Measurements from ENCODE around the gene VDAC1. TPM values are rescaled to one million over a fixed set of nuclear protein-coding genes. Genes with fewer than 3 reads are reported as not detected.

VDAC1 gene
- total and polyA plus RNA-seq, 2 donors (not counting 3 experiments of a cell fraction or from before 2014, with no cell fraction given), result 116 to 247 TPM

DNA sequence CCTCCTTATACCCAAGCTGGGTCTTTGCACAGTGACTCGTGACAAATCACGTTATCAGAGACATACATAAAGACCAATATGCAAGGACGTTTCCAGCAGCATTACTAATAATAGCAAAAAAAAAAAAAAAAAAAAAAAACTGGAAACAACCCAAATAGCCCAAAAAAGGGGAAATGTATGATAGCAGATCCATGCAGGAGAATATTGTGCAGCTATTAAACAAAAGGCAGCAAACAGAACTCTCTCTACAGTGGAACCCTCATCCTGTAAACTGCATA lies 74.0 kb downstream of the VDAC1 start:
- Histone ChIP-seq H3K9me1 (replicated peaks; ENCODE audit: control insufficient read depth, extremely low read depth, insufficient read depth, low read length) (no peaks in the 10 kb centered on the region), H3K27me3 (ENCODE audit: control insufficient read depth in 2 of 2, insufficient read depth in 2 of 2, low read length in 2 of 2) (no peaks in the 10 kb centered on the region), H3K79me2 (ENCODE audit: control insufficient read depth, insufficient read depth, low read length) (no peaks in the 10 kb centered on the region), H3K9me3 (replicated peaks; ENCODE audit: control insufficient read depth, insufficient read depth, low read length) (no peaks in the 10 kb centered on the region), H3K36me3 (ENCODE audit: control insufficient read depth in 2 of 2, extremely low read depth in 1 of 2, insufficient read depth in 2 of 2, low read length in 2 of 2) (no peaks in the 10 kb centered on the region), H3K4me2 (ENCODE audit: insufficient read depth, low read length) (no peak overlapping the region), H3K9ac (replicated peaks; ENCODE audit: extremely low read depth, insufficient read depth, low read length) (no peak overlapping the region), H3K4me3 (replicated peaks in 1 of 3; ENCODE audit: insufficient read depth in 1 of 3, low read depth in 1 of 3, low read length in 3 of 3) (no peak overlapping the region), H3K4me1 (ENCODE audit: control insufficient read depth, extremely low read depth, insufficient read depth, low read length) (no peaks in the 10 kb centered on the region), H3K27ac (ENCODE audit: insufficient read depth, low read depth, low read length) (no peak overlapping the region), H4K20me1 (replicated peaks; ENCODE audit: control insufficient read depth, extremely low read depth, insufficient read depth, low read length) (no peaks in the 10 kb centered on the region), H2AFZ (ENCODE audit: low read depth, low read length) (no peak overlapping the region)
- intact Hi-C loops (cut with micrococcal nuclease), result no loop called here
- FAIRE-seq, result no peak
- no peak for DNase-seq (ENCODE audit: low read depth, low spot score)
- TF ChIP-seq FOS (IDR thresholded peaks at IDR 0.05; ENCODE audit: borderline replicate concordance, insufficient read depth, low read length), result no peak
- no peak for TF ChIP-seq POLR2AphosphoS5 (IDR thresholded peaks at IDR 0.05; ENCODE audit: insufficient read depth, low read depth, low read length)
- TF ChIP-seq JUN (IDR thresholded peaks at IDR 0.05; ENCODE audit: borderline replicate concordance, insufficient read depth, insufficient read length, low read depth), result no peak
- TF ChIP-seq MYC (IDR thresholded peaks at IDR 0.05; ENCODE audit: low read depth, low read length), result no peak
- no peak for TF ChIP-seq EZH2 (IDR thresholded peaks at IDR 0.05; ENCODE audit: borderline replicate concordance, low read depth, low read length, severe bottlenecking)
- TF ChIP-seq POLR2A (IDR thresholded peaks at IDR 0.05; ENCODE audit: low read depth, low read length), result no peak
- ChIA-PET CTCF (interaction anchor here (0.8 kb wide), 1 partner anchor 61 kb away, joined by 3 read pairs; no protein-coding TSS in a partner anchor), POLR2A (no interaction called here)
- dilution Hi-C loops (cut with MboI; ENCODE audit: extremely low pct_ligation_motif_present, low sequenced_read_pairs), result no loop called here
- no TSS peak for BruUV-seq (replicated peaks)

DNA sequence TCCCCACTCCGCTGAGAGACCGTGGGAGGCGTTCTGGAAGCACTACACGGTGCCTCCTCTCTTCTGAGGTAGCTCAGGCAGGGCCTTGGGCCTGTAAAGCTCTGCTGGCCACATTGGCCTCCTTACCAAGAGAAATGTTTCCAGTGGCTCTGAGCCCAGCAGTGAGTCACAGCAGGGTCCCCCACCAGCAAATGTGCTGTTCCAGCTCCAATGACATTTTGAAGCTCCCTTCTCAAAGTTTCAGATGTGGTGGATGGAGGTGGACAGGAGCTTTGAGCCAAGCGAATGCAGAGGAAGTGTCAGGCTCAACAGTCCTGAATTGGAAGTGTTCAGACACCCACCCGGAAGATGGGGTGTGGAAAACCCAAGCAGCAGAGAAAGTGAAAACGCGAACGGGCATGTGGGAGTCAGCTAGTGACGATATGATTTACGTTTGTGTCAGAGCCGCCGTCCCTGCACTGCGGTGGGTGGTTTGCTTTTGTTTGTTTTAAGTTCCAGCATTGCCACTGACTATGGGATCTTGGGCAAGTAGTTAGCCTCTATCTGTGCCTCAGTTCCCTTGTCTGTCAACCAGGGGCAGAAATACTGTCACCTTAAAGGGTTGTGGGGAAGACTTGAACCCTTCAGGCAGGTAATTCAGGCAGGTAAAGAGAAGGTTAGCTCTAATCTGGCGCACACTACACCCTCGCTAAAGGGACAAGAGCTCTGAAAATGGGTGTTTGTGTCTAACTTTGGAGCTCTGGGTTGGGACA lies 74.5 kb downstream of the VDAC1 start:
- Histone ChIP-seq H4K20me1 (replicated peaks; ENCODE audit: control insufficient read depth, extremely low read depth, insufficient read depth, low read length) (no peaks in the 10 kb centered on the region), H3K4me3 (replicated peaks in 1 of 3; ENCODE audit: insufficient read depth in 1 of 3, low read depth in 1 of 3, low read length in 3 of 3) (no peak overlapping the region), H3K27ac (ENCODE audit: insufficient read depth, low read depth, low read length) (no peak overlapping the region), H3K4me1 (ENCODE audit: control insufficient read depth, extremely low read depth, insufficient read depth, low read length) (no peaks in the 10 kb centered on the region), H3K9ac (replicated peaks; ENCODE audit: extremely low read depth, insufficient read depth, low read length) (no peak overlapping the region), H3K27me3 (ENCODE audit: control insufficient read depth in 2 of 2, insufficient read depth in 2 of 2, low read length in 2 of 2) (no peaks in the 10 kb centered on the region), H2AFZ (ENCODE audit: low read depth, low read length) (no peak overlapping the region), H3K9me3 (replicated peaks; ENCODE audit: control insufficient read depth, insufficient read depth, low read length) (no peaks in the 10 kb centered on the region), H3K4me2 (ENCODE audit: insufficient read depth, low read length) (no peak overlapping the region), H3K79me2 (ENCODE audit: control insufficient read depth, insufficient read depth, low read length) (no peaks in the 10 kb centered on the region), H3K36me3 (ENCODE audit: control insufficient read depth in 2 of 2, extremely low read depth in 1 of 2, insufficient read depth in 2 of 2, low read length in 2 of 2) (no peaks in the 10 kb centered on the region), H3K9me1 (replicated peaks; ENCODE audit: control insufficient read depth, extremely low read depth, insufficient read depth, low read length) (no peaks in the 10 kb centered on the region)
- CTCF ChIA-PET, result interaction anchor here (0.8 kb wide), 1 partner anchor 60 kb away, joined by 3 read pairs; no protein-coding TSS in a partner anchor
- no TSS peak for BruUV-seq (replicated peaks)
- no peak for FAIRE-seq
- dilution Hi-C loops (cut with MboI; ENCODE audit: extremely low pct_ligation_motif_present, low sequenced_read_pairs), result no loop called here
- POLR2A ChIA-PET, result no interaction called here
- intact Hi-C loops (cut with micrococcal nuclease), result no loop called here
- DNase-seq (ENCODE audit: low read depth, low spot score), result no peak
- no peak for TF ChIP-seq POLR2A (IDR thresholded peaks at IDR 0.05; ENCODE audit: low read depth, low read length)
- no peak for TF ChIP-seq POLR2AphosphoS5 (IDR thresholded peaks at IDR 0.05; ENCODE audit: insufficient read depth, low read depth, low read length)
- TF ChIP-seq, protein P1, sequence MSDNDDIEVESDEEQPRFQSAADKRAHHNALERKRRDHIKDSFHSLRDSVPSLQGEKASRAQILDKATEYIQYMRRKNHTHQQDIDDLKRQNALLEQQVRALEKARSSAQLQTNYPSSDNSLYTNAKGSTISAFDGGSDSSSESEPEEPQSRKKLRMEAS (IDR thresholded peaks at IDR 0.05; ENCODE audit: insufficient read depth, insufficient read length), result no peak
- TF ChIP-seq JUN (IDR thresholded peaks at IDR 0.05; ENCODE audit: borderline replicate concordance, insufficient read depth, insufficient read length, low read depth), result no peak
- TF ChIP-seq GATA2 (IDR thresholded peaks at IDR 0.05; ENCODE audit: insufficient read depth, insufficient read length, low read depth, low read length), result no peak
- TF ChIP-seq MYC (IDR thresholded peaks at IDR 0.05; ENCODE audit: low read depth, low read length), result no peak
- TF ChIP-seq FOS (IDR thresholded peaks at IDR 0.05; ENCODE audit: borderline replicate concordance, insufficient read depth, low read length), result no peak
- no peak for TF ChIP-seq EZH2 (IDR thresholded peaks at IDR 0.05; ENCODE audit: borderline replicate concordance, low read depth, low read length, severe bottlenecking)
- TF ChIP-seq, protein P2, sequence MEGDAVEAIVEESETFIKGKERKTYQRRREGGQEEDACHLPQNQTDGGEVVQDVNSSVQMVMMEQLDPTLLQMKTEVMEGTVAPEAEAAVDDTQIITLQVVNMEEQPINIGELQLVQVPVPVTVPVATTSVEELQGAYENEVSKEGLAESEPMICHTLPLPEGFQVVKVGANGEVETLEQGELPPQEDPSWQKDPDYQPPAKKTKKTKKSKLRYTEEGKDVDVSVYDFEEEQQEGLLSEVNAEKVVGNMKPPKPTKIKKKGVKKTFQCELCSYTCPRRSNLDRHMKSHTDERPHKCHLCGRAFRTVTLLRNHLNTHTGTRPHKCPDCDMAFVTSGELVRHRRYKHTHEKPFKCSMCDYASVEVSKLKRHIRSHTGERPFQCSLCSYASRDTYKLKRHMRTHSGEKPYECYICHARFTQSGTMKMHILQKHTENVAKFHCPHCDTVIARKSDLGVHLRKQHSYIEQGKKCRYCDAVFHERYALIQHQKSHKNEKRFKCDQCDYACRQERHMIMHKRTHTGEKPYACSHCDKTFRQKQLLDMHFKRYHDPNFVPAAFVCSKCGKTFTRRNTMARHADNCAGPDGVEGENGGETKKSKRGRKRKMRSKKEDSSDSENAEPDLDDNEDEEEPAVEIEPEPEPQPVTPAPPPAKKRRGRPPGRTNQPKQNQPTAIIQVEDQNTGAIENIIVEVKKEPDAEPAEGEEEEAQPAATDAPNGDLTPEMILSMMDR (IDR thresholded peaks at IDR 0.05; ENCODE audit: extremely low read depth in 1 of 2, insufficient read depth in 1 of 2, low read depth in 1 of 2, low read length in 2 of 2), result no peak

Measured in endothelial cell of umbilical vein (primary cell).